ENCODE measurements around the gene FBN2. TPM values are rescaled to one million over a fixed set of nuclear protein-coding genes. Genes with fewer than 3 reads are reported as not detected.

Gene FBN2
- total and polyA plus RNA-seq, 9 donors = 0.23 to 3.5 (median 1.0) TPM

DNA sequence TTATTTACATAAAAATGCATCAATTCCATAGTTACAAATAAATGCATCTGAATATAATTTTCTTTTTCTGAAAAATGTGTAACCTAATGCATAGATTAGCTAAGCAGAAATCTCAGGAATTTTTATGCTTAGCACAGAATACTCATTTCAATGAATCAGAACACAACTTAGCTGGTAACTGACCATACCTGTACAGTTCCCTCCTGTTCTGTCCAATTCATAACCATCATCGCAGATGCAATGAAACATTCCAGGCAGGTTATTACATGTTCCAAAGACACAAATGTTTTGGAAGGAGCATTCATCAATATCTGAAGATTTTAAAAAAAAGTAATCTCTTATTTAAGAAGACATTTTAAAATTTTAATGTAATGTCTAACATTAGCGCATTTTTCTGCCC lies 219.4 kb downstream of the FBN2 start:
- WGBS, 3 donors = 93 to 99% (median 96%) methylated on average over 2 of the region's 2 CpGs
- Histone ChIP-seq H3K27ac (no peak overlapping the region), H3K27me3 (no peaks in the 10 kb centered on the region), H3K9me3 (no peaks in the 10 kb centered on the region), H3K36me3 (no peaks in the 10 kb centered on the region), H3K4me3 (no peak overlapping the region), H3K4me1 (ENCODE audit: insufficient read depth) (no peaks in the 10 kb centered on the region)
- intact Hi-C loops (cut with DNase I) = no loop called here
- TF ChIP-seq, protein P1, sequence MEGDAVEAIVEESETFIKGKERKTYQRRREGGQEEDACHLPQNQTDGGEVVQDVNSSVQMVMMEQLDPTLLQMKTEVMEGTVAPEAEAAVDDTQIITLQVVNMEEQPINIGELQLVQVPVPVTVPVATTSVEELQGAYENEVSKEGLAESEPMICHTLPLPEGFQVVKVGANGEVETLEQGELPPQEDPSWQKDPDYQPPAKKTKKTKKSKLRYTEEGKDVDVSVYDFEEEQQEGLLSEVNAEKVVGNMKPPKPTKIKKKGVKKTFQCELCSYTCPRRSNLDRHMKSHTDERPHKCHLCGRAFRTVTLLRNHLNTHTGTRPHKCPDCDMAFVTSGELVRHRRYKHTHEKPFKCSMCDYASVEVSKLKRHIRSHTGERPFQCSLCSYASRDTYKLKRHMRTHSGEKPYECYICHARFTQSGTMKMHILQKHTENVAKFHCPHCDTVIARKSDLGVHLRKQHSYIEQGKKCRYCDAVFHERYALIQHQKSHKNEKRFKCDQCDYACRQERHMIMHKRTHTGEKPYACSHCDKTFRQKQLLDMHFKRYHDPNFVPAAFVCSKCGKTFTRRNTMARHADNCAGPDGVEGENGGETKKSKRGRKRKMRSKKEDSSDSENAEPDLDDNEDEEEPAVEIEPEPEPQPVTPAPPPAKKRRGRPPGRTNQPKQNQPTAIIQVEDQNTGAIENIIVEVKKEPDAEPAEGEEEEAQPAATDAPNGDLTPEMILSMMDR (IDR thresholded peaks at IDR 0.05) = no peak
- no peak for TF ChIP-seq EP300 (IDR thresholded peaks at IDR 0.05)
- DNase-seq = no peak

- 80 to 90% (median 87%) methylated on average over 1 of the region's 1 CpG for WGBS, 3 donors
- Histone ChIP-seq H3K27me3 (no peaks in the 10 kb centered on the region), H3K4me3 (no peak overlapping the region), H3K27ac (no peak overlapping the region), H3K36me3 (no peaks in the 10 kb centered on the region), H3K9me3 (no peaks in the 10 kb centered on the region), H3K4me1 (ENCODE audit: insufficient read depth) (no peaks in the 10 kb centered on the region)
- intact Hi-C loops (cut with DNase I) = no loop called here
- DNase-seq = no peak
- no peak for TF ChIP-seq POLR2A (IDR thresholded peaks at IDR 0.05)
- TF ChIP-seq EP300 (IDR thresholded peaks at IDR 0.05) = no peak
- TF ChIP-seq, protein P1 (IDR thresholded peaks at IDR 0.05) = no peak
Observed at GRCh38 chr5:128317481-128317880, 220.6 kb downstream of the FBN2 start.

DNA sequence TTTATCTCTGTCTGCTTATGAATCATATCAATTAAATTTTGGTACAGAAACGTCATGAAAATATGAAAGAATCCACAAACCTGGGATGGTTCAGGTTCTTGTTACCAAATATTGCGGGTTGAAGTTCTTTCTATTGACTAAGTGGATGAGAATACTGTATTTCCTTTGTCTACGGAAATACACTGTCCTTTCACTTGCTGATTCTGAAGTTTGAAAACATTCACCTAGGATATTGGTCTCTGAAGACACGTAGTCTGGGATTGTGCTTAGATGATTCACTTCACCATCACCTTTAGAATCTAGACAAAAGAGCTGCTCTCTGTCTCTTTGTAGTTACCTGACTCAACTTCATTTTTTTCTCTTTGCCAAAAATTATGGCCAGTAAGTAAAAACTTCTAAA lies 222.4 kb downstream of the FBN2 start:
- H3K4me1 ChIP-seq (ENCODE audit: insufficient read depth) = no peaks in the 10 kb centered on the region

DNA sequence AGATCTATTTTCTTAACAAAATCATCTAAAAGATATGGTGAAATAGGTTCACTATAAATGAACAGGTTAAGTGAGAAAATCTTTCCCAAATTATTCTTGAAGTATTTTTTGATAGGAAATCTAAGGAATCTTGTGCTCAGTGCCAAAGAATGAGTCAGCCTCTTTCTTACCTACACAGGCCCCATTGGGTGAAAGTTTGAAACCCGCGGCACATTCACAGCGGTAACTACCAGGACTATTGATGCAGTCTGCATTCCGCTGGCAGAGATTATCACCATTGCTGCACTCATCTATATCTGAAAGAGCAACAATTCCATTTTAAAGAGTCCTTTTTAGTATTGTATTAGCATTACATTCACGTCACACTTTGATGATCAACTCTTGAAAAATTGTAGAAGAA lies 232.7 kb downstream of the FBN2 start:
- no peaks in the 10 kb centered on the region for H3K4me1 ChIP-seq (ENCODE audit: insufficient read depth)
- H3K9me3 ChIP-seq = no peaks in the 10 kb centered on the region
- TF ChIP-seq POLR2A (IDR thresholded peaks at IDR 0.05) = no peak
- TF ChIP-seq, protein P1 (IDR thresholded peaks at IDR 0.05) = no peak
- no peak for TF ChIP-seq EP300 (IDR thresholded peaks at IDR 0.05)
- 96 to 98% (median 97%) methylated on average over 5 of the region's 5 CpGs for WGBS, 3 donors
- H3K4me3 ChIP-seq = no peak overlapping the region
- H3K36me3 ChIP-seq = no peaks in the 10 kb centered on the region
- intact Hi-C loops (cut with DNase I) = no loop called here
- H3K27me3 ChIP-seq = no peaks in the 10 kb centered on the region
- DNase-seq = no peak
- H3K27ac ChIP-seq = no peak overlapping the region

More for the DNA sequence above, 222.4 kb downstream of the FBN2 start:
- H3K27ac ChIP-seq = no peak overlapping the region
- no peak for TF ChIP-seq EP300 (IDR thresholded peaks at IDR 0.05)
- no peak for TF ChIP-seq POLR2A (IDR thresholded peaks at IDR 0.05)
- TF ChIP-seq, protein P1 (IDR thresholded peaks at IDR 0.05) = no peak
- WGBS, 3 donors = 81 to 85% (median 84%) methylated on average over 4 of the region's 4 CpGs
- H3K27me3 ChIP-seq = no peaks in the 10 kb centered on the region
- H3K36me3 ChIP-seq = no peaks in the 10 kb centered on the region
- intact Hi-C loops (cut with DNase I) = no loop called here
- H3K9me3 ChIP-seq = no peaks in the 10 kb centered on the region
- no peak for DNase-seq
- H3K4me3 ChIP-seq = no peak overlapping the region

- H3K4me3 ChIP-seq = no peak overlapping the region
- no peak overlapping the region for H3K27ac ChIP-seq
- WGBS, 3 donors = 56 to 63% (median 63%) methylated on average over 2 of the region's 2 CpGs
- H3K9me3 ChIP-seq = no peaks in the 10 kb centered on the region
- intact Hi-C loops (cut with DNase I) = no loop called here
- H3K36me3 ChIP-seq = no peaks in the 10 kb centered on the region
- no peak for DNase-seq
- TF ChIP-seq, protein P1 (IDR thresholded peaks at IDR 0.05) = no peak
- no peak for TF ChIP-seq POLR2A (IDR thresholded peaks at IDR 0.05)
- no peak for TF ChIP-seq EP300 (IDR thresholded peaks at IDR 0.05)
- no peaks in the 10 kb centered on the region for H3K27me3 ChIP-seq
- H3K4me1 ChIP-seq (ENCODE audit: insufficient read depth) = no peaks in the 10 kb centered on the region
Observed at GRCh38 chr5:128304791-128305190, 233.3 kb downstream of the FBN2 start.
